ENCODE data around the gene RAB40AL.
"Not testable (repeated sequence)": the region's sequence is repeated elsewhere in the genome, so short reads cannot be mapped to it uniquely, and the experiment has no call there.

The RAB40AL gene

GRCh38 chrX:102966701-102967100 is 29.6 kb downstream of the RAB40AL start:
- ATAC-seq = no peak
- no peak for TF ChIP-seq RARB (CRISPR knock-in tag; IDR thresholded peaks at IDR 0.05)
- no peak for TF ChIP-seq ARNTL (CRISPR knock-in tag; IDR thresholded peaks at IDR 0.05; ENCODE audit: borderline replicate concordance, low read depth)
- TF ChIP-seq, protein P1, sequence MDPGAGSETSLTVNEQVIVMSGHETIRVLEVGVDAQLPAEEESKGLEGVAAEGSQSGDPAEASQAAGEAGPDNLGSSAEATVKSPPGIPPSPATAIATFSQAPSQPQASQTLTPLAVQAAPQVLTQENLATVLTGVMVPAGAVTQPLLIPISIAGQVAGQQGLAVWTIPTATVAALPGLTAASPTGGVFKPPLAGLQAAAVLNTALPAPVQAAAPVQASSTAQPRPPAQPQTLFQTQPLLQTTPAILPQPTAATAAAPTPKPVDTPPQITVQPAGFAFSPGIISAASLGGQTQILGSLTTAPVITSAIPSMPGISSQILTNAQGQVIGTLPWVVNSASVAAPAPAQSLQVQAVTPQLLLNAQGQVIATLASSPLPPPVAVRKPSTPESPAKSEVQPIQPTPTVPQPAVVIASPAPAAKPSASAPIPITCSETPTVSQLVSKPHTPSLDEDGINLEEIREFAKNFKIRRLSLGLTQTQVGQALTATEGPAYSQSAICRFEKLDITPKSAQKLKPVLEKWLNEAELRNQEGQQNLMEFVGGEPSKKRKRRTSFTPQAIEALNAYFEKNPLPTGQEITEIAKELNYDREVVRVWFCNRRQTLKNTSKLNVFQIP (CRISPR knock-in tag; IDR thresholded peaks at IDR 0.05; ENCODE audit: borderline replicate concordance, low read depth) = no peak
- TF ChIP-seq OSR1 (CRISPR knock-in tag; IDR thresholded peaks at IDR 0.05) = no peak
- TF ChIP-seq, protein P2, sequence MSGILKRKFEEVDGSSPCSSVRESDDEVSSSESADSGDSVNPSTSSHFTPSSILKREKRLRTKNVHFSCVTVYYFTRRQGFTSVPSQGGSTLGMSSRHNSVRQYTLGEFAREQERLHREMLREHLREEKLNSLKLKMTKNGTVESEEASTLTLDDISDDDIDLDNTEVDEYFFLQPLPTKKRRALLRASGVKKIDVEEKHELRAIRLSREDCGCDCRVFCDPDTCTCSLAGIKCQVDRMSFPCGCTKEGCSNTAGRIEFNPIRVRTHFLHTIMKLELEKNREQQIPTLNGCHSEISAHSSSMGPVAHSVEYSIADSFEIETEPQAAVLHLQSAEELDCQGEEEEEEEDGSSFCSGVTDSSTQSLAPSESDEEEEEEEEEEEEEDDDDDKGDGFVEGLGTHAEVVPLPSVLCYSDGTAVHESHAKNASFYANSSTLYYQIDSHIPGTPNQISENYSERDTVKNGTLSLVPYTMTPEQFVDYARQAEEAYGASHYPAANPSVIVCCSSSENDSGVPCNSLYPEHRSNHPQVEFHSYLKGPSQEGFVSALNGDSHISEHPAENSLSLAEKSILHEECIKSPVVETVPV (CRISPR knock-in tag; IDR thresholded peaks at IDR 0.05) = no peak
- no peak for TF ChIP-seq ZFP30 (CRISPR knock-in tag; IDR thresholded peaks at IDR 0.05)
- no peak for TF ChIP-seq PPARA (CRISPR knock-in tag; IDR thresholded peaks at IDR 0.05; ENCODE audit: borderline replicate concordance)
- no peak for TF ChIP-seq ZFP3 (CRISPR knock-in tag; IDR thresholded peaks at IDR 0.05)
- no peak for TF ChIP-seq ESRRG (CRISPR knock-in tag; IDR thresholded peaks at IDR 0.05)
- no peak for TF ChIP-seq CSDC2 (CRISPR knock-in tag; IDR thresholded peaks at IDR 0.05)

GRCh38 chrX:102968216-102968615 is 31.1 kb downstream of the RAB40AL start:
- TF ChIP-seq ZNF8 (CRISPR knock-in tag; IDR thresholded peaks at IDR 0.05) = no peak
- TF ChIP-seq PPARA (CRISPR knock-in tag; IDR thresholded peaks at IDR 0.05; ENCODE audit: borderline replicate concordance) = no peak
- no peak for TF ChIP-seq TCF4 (CRISPR knock-in tag; IDR thresholded peaks at IDR 0.05; ENCODE audit: borderline replicate concordance)
- TF ChIP-seq CSDC2 (CRISPR knock-in tag; IDR thresholded peaks at IDR 0.05) = no peak
- no peak for TF ChIP-seq TOX (CRISPR knock-in tag; IDR thresholded peaks at IDR 0.05; ENCODE audit: borderline replicate concordance)
- TF ChIP-seq, protein P1 (CRISPR knock-in tag; IDR thresholded peaks at IDR 0.05; ENCODE audit: borderline replicate concordance, low read depth) = no peak
- no peak for TF ChIP-seq ARNTL (CRISPR knock-in tag; IDR thresholded peaks at IDR 0.05; ENCODE audit: borderline replicate concordance, low read depth)
- no peak for TF ChIP-seq ESRRG (CRISPR knock-in tag; IDR thresholded peaks at IDR 0.05)
- TF ChIP-seq ISL1 (CRISPR knock-in tag; IDR thresholded peaks at IDR 0.05) = no peak
- TF ChIP-seq SNAI2 (CRISPR knock-in tag; IDR thresholded peaks at IDR 0.05) = no peak
- no peak for TF ChIP-seq ZNF70 (CRISPR knock-in tag; IDR thresholded peaks at IDR 0.05)
- no peak for TF ChIP-seq ZC3H10 (CRISPR knock-in tag; IDR thresholded peaks at IDR 0.05)
- TF ChIP-seq GLIS3 (CRISPR knock-in tag; IDR thresholded peaks at IDR 0.05) = no peak
- no peak for TF ChIP-seq ZFP3 (CRISPR knock-in tag; IDR thresholded peaks at IDR 0.05)
- TF ChIP-seq OSR1 (CRISPR knock-in tag; IDR thresholded peaks at IDR 0.05) = no peak
- TF ChIP-seq PATZ1 (CRISPR knock-in tag; IDR thresholded peaks at IDR 0.05; ENCODE audit: borderline replicate concordance) = no peak

GRCh38 chrX:102971536-102971935 is 34.5 kb downstream of the RAB40AL start:
- not testable (repeated sequence) for ATAC-seq

More at GRCh38 chrX:102968216-102968615, 31.1 kb downstream of the RAB40AL start:
- no peak for ATAC-seq

DNA sequence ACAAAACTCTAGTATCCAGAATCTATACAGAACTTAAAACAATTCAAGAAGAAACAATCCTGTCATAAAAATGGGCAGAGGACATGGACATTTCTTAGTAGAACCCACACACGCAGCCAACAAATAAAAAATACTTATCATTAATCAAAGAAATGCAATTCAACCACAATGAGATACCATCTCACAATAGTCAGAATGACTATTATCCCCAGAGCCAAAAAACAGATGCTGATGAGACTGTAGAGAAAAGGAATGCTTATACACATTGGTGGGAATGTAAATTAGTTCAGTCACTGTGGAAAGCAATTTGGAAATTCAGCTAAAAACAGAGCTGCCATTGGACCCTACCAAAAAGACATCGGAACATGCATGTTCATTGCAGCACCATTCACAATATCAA is 37.9 kb downstream of the RAB40AL start:
- ATAC-seq = no peak
- TF ChIP-seq, protein P2 (CRISPR knock-in tag; IDR thresholded peaks at IDR 0.05) = no peak
- TF ChIP-seq OSR1 (CRISPR knock-in tag; IDR thresholded peaks at IDR 0.05) = no peak
- TF ChIP-seq ZNF565 (CRISPR knock-in tag; conservative IDR thresholded peaks at IDR 0.05; ENCODE audit: low read depth) = no peak
- no peak for TF ChIP-seq TSHZ2 (CRISPR knock-in tag; IDR thresholded peaks at IDR 0.05)
- no peak for TF ChIP-seq ZFP30 (CRISPR knock-in tag; IDR thresholded peaks at IDR 0.05)
- TF ChIP-seq ZNF8 (CRISPR knock-in tag; IDR thresholded peaks at IDR 0.05) = no peak
- no peak for TF ChIP-seq TCF4 (CRISPR knock-in tag; IDR thresholded peaks at IDR 0.05; ENCODE audit: borderline replicate concordance)
- TF ChIP-seq CSDC2 (CRISPR knock-in tag; IDR thresholded peaks at IDR 0.05) = no peak
- no peak for TF ChIP-seq RARB (CRISPR knock-in tag; IDR thresholded peaks at IDR 0.05)
- TF ChIP-seq SNAI2 (CRISPR knock-in tag; IDR thresholded peaks at IDR 0.05) = no peak
- TF ChIP-seq PPARA (CRISPR knock-in tag; IDR thresholded peaks at IDR 0.05; ENCODE audit: borderline replicate concordance) = no peak
- no peak for TF ChIP-seq TOX (CRISPR knock-in tag; IDR thresholded peaks at IDR 0.05; ENCODE audit: borderline replicate concordance)
- TF ChIP-seq ZFP3 (CRISPR knock-in tag; IDR thresholded peaks at IDR 0.05) = no peak
- no peak for TF ChIP-seq ZC3H10 (CRISPR knock-in tag; IDR thresholded peaks at IDR 0.05)
- TF ChIP-seq, protein P3, sequence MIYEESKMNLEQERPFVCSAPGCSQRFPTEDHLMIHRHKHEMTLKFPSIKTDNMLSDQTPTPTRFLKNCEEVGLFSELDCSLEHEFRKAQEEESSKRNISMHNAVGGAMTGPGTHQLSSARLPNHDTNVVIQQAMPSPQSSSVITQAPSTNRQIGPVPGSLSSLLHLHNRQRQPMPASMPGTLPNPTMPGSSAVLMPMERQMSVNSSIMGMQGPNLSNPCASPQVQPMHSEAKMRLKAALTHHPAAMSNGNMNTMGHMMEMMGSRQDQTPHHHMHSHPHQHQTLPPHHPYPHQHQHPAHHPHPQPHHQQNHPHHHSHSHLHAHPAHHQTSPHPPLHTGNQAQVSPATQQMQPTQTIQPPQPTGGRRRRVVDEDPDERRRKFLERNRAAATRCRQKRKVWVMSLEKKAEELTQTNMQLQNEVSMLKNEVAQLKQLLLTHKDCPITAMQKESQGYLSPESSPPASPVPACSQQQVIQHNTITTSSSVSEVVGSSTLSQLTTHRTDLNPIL (CRISPR knock-in tag; IDR thresholded peaks at IDR 0.05; ENCODE audit: low read depth) = no peak
- no peak for TF ChIP-seq ARNTL (CRISPR knock-in tag; IDR thresholded peaks at IDR 0.05; ENCODE audit: borderline replicate concordance, low read depth)
- TF ChIP-seq ESRRG (CRISPR knock-in tag; IDR thresholded peaks at IDR 0.05) = no peak

All from SK-N-SH treated with all-trans-retinoic acid at 6 μM for 48 hours (cell line).